GM18519 (cell line): ENCODE data around the gene KIF26B.

ENCODE experiments used
- ATAC-seq: cut with Tn5 transposase; IDR thresholded peaks from one replicate; pipeline ENCODE4 v1.9.1; 2021; ENCODE audit warnings: mild to moderate bottlenecking, moderate library complexity; ENCODE audit not compliant: unreplicated experiment, low FRiP score

KIF26B gene

DNA sequence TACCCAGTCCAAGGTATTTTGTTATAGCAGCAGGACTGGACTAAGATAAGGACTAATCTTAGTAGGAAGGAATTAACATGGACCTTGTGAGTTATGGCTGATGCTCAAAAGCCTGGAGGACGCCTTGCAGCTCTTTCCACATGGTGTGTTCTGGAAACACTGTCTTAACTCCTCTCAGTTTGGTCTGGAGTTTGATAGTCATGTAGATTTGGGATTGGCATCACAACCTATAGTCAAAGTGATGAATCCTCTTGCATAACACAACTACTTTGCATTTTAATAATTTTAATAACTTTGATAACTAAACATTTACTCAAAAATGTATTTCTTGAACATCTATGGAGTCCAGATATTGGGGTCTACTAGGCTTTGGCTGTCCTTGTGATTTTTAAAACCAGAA is 293.7 kb downstream of the KIF26B start:
- ATAC-seq: no peak

DNA sequence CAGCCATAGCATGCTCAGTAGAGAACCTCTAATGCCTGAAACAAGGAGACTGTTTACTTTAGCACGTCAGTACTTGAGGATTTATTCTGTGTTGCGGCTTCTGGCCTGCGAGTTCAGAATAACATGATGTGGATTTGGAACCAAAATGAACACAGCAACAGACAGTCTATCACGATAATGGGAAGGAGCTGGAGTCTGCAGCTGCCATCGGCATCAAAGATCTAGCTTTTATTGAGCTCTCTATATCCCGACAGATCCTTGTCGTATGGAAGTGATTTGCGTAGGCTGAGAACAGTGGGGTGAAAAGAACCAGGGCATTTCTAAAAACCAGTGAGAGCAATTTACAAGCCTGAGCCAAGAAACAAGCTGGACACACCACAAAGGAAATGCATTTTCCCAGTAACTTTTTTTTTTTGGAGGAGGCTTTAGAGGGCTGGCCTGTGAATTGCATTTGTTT is 294.2 kb downstream of the KIF26B start:
- ATAC-seq: no peak

DNA sequence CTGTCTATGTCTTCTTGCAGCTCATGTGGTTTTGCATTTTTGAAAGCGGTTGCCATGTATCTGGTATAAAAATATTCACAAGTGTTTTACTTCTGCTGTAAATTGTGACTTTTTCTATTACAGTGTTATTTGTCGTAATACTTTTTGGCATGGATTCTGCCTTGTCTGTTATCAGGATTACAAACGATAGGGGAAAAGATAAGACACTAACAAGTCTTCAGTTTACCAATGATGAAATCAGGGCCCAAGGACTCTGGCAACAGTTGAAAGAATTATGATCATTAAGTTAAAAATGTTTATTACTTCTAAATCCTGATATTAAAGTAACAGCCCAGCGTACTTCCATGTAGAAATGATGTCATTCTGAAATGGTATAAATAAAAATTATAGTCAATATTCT is 298.8 kb downstream of the KIF26B start:
- no peak for ATAC-seq

DNA sequence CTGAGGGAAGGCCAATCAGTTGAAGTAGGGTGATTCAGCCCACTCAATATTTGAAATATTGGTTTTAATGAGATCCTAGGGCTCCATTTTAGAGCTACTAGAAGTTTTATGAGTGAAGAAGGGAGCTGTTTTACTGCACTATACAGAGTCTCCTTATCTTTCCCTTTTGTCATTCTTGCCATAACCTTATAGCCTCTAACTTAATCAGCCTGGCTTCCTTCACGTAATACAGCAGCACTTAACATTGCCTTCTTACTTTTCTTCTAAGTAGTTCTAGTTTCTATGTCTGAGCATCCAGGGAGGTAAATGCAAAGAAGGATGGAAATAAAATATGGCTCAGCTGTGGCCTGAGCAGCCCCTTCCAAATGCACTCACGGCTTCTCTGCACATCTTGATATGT is 299.3 kb downstream of the KIF26B start:
- ATAC-seq: no peak

DNA sequence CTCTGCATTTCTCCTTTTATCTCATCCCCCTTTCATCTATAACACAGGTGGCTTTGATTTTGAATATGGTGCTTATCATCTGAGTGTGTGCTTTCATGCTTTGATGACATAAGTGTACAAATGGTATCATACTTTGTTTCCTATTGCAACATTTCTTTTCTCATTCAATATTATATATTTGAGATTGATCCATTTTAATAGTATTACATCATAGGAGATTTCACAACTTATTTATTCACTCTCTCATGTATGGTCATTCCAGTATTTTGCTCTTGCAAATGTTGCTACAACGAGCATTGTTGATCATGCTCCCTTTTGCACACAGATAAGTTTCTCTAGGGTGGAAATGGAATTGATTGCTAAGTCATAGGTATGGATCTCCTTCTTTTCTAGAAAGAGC is 302.8 kb downstream of the KIF26B start:
- ATAC-seq: no peak

DNA sequence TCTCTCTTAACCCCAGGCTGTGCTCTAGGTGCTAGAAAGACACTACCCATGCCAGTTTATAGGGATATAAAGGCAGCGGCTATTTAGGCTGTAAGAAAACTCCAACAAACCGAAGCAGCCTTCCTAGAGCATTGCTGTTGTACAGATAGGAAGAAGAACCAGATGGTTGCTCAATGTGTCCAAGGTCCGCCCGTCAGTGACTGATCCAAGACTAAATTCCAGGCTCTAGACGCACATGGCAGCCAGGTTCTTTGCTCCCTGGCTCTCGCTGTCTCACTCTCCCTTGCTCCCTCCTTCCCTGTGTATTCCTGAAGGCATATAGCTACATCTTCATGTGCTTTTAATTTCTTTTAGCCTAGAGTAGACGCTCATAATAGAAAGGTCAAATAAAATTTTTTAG is 303.4 kb downstream of the KIF26B start:
- no peak for ATAC-seq

DNA sequence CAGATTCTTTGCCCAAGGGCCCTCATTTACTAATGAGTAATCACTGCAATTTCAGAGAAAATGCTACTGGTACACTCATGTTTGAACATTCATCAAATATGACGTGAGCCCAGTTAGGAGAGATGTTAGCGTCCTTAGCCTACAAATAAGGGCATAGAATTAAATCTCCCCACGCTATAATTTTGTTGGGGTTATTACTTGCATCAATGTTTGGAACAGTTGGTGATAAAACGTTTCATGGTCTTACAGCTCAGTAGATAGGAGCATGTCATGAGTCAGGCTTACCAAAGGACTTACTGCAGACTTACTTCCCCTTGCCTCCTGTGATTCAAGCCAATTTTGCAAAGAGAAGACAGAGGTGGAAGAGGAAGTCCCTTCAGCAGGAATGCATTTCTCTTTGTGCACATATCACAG is 304.0 kb downstream of the KIF26B start:
- ATAC-seq: no peak

DNA sequence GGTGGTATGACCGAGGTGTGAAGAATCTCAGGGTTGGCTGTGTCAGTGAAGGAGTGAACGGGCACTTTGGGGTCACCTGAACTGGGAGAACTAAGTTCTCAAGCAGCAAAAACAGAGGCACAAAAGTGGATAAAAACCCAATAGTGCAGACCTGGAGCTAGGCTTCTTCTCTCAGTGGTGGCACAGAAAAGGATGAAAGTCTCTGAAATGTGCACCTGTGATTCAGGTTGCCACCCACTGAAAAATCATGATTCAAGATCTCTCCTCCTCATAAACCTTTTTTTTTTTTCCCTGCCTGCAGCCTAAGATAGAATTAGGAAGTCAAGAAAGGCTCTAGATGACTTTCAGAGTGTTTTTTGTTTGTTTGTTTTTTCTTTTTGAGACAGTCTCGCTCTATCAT is 304.8 kb downstream of the KIF26B start:
- ATAC-seq: no peak

DNA sequence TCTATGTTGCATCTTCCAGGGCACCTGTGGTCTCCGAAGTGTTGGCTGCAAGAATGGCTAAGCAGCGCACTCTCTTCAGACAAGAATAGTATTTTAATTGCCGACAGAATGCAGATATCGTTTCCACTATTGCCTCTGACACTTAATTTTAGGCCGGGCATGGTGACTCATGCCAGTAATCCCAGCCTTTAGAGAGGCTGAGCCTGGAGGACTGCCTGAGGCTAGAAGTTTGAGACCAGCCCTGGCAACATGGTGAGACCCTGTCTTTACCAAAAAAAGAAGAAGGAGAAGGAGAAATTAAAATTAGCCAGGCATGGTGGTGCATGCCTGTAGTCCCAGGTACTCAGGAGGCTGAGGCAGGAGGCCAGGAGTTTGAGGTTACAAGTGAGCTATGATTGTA is 306.9 kb downstream of the KIF26B start:
- ATAC-seq: no peak

DNA sequence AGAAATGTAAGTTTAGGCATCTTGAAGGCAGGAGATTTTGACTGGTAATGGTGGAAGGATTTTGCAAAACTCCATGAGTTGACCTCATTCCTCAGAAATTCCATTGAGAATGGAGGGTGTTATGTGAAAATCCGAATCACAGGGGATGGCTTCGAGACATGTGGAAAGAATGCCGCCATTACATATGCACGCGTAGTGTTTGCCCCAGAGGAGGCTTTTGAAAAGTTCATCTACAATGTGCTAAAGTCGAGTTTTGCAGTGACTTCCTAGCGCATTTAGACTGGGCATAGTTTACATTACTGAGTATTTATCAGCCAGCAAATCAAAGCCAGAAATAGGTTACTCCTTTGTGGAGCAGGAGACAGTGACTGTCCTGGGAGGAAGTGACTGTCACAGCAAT is 307.4 kb downstream of the KIF26B start:
- no peak for ATAC-seq

DNA sequence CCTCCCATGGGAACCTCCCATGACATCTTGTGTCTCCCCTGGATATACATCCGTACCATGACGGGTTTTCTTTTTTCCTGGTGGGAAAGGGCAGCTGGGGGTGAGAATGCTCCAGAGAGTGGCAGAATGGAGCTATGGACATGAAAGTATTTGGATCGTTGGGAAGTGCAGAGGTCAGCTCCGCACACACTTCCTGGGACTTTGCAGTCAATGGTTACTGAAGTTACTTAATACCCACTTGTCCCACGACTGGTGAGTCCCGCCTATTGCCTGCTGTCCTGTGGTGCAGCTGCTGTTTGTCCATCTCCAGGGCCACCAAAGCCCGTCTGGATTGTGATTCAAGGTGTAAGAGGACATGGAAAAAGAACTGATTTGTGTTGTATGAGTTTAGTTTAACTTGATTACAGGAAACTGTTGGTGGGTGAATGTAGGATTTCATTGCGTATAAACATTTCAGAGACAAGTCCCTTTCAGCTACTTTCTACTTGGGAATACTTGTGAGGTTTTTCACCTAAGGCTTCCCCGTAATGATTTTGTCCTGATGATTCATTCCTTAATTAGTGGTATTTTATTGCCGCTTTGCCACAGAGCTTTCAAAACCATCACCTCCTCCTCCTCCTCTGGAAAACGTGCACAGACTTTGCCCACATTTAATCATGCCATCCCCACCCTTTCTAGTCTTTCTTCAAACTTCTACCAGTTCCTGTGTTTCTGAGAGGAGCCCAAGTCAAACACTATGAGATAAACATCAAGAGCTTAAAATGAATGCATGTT is 308.8 kb downstream of the KIF26B start:
- no peak for ATAC-seq

DNA sequence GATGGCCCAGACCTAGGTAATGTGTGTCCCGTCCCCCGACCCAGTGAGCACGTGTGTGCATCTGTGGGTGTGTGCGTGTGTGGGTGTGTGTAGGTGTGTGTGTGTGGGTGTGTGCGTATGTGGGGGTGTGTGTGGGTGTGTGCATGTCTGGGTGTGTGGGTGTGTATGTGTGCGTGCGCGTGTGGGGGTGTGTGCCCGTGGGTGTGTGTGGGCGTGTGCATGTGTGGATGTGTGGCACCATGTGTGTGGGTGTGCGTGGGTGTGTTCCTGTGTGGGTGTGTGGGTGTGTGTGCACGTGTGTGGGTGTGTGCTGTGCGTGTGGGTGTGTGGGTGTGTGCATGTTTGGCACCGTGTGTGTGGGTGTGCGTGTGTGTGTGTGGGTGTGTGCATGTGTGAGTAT is 309.5 kb downstream of the KIF26B start:
- no peak for ATAC-seq

DNA sequence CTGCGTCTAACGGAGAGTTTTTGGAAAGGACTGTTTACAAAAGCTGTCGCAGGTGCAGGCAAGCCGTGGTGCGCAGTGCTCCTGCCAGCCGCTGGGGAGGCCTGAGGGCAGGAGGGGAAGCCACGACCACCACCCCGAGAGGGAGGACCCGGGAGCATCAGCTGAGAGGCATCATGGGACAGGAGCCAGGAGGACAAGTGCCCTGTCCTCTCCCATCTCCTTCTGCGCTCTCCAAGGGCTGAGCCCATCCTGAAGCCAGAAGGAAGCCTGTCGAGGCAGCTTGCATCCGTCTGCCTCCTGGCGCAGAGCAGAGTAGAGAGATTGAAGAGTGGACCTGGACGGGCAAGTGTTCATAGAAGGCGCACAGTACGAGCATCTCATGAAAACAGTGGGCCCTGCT is 310.9 kb downstream of the KIF26B start:
- ATAC-seq: no peak

DNA sequence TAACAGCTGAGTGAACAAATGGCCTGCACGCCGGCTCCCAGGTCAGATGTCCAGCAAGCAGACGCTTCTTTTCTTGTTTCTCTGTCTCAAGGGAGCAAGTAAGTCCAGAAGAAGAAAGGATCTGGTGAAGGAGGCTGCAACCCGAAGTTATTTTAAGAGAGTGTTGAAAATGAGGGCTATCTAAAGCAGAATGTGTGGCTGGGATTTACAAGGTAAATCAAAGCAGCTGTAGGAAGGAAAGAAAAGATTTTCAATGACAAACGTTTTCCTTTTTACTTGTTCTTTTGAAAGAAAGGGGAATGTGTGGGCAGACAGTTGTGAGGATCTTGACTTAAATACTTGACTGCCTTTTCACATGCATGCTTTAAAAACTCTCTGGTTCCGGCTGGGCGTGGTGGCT is 311.5 kb downstream of the KIF26B start:
- no peak for ATAC-seq

DNA sequence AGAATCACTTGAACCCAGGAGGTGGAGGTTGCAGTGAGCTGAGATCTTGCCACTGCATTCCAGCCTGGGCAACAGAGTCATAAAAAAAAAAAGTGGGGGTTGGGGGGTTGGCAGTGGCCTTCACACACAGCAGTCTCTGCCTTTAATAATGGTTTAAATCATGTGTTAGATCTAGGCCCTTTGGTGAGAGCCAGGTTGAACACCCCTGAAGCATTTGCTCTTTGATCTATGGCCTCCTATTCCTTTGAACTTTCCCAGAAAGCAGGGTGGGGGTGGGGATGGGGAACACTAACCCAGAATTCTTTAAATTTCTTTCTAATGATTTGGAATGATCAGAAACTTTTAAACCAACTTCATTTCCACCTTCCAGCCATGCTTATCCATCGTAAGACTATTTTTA is 313.0 kb downstream of the KIF26B start:
- no peak for ATAC-seq

DNA sequence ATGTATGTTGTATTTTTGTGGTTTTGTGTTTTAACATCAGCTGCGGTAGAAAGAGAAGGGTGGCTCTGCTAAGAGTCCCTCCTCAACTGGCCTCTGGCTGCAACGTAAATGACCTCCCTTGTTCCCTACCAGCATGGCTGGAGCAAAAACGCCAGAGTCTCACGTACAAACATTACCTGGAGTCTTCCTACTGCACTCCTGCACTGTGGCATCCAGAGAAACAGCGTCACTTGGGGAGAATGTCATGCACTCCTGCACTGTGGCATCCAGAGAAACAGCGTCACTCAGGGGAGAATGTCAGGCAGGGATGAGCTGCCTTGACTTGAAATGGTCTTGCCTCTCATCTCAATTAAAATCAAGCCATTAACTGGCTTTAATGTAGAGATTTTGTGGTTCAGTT is 314.2 kb downstream of the KIF26B start:
- ATAC-seq: no peak

DNA sequence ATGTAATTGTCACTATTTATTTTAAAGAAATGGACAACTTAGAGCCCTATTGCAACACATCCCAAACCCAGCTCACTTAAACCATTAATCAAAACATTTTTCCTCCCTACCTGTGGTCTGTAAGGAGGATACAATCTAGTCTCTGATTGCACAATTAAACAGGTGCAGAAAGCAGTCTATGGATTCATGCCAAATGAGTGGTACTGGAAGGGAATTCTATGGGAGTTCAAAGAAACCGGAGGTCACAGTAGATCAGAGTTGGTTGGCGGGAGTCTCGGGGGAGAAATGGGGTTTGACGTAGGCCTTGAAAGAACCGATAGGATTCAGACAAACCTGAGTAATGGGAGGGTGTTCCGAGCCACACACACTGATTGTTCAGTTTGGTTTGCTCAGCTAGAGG is 314.9 kb downstream of the KIF26B start:
- ATAC-seq: no peak

DNA sequence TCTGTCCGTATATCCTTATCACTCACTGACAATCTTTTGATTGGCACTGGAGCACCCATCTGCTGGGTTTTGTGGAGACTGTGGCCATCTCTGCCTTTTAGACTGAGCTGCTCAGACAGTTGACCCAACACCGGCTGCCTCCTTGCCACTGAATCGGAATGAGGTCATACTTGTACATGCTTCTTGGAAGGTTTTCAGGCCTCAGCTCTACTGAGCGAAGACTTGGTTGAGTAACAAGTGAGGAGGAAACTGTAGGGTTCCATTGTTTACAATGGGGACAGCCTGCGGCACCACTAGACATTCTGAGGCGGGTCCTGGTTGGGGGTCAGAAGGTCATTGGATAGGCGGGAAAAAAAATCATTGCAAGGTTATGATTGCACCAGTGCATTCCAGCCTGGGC is 320.3 kb downstream of the KIF26B start:
- no peak for ATAC-seq

DNA sequence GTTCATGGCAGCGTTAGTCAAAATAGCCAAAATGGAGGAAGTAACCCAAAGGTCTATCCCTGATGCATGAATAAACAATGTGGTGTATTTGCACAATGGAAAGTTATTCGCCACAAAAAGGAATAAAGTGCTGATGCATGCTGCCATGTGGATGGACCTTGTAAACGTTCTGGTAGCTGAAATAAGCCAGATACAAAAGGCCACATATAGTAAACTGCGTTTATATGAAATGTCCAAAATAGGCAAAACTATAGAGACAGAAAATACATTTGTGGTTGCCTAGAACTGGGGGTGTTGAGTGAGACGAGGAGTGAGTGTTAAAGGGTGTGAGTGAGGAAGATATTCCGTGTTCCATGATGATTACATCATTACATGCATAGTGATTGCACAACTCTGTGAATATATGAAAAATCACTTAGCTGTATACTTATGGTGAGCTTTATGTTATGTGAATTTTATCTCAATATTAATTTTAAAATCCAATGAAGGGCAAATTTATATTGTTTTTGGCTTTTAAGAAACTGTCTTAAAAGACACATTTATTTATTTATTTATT is 321.3 kb downstream of the KIF26B start:
- no peak for ATAC-seq

DNA sequence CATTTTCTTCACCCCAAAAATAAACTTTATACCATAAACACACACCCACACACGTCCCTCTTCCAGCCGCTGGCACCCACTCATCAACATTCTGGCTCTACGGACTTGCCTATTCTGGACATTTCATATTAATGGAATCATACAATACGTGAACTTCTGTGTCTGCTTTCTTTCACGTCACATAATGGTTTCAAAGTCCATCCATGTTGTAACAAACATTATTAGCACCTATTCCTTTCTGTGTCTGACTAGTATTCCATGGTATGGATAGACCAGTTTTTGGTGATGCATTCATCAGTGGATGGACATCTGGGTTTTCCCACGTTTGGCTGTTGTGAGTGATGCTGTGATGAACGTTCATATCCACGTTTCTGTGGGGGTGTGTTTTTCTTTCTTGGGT is 323.2 kb downstream of the KIF26B start:
- ATAC-seq: no peak

DNA sequence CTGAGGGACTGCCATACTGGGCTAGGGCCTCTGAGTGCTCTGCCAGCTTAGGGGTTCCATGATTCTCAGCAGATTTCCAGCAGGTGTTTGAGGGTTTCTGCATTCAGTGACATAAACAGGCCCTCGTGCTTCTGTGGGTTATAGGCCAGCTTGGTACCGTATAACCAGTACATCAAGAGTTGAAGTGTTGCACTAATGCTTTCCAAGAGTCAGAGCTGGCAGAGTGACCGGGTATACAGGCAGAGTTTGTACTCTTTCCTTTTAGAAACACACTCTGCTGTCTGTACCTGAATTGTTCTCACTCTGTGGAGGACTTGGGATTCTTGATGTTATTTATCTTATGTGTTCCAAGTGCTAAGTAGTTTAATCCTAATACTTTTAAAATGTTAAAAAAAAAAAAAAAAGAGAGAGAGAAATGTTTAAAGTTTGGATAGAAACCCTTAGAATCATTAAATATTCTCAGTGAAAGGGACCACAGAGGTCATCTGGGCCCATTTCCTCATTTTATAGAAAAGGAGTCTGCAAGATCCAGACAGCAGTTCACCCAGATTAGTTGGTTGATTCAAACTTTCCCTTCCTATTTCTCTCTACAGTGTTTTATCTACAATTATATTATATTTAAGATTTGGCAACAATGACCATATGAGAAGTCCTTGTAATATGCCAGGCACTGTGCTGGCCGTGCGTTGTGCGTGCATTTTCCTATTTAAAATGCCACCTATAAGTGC is 325.8 kb downstream of the KIF26B start:
- ATAC-seq: no peak

DNA sequence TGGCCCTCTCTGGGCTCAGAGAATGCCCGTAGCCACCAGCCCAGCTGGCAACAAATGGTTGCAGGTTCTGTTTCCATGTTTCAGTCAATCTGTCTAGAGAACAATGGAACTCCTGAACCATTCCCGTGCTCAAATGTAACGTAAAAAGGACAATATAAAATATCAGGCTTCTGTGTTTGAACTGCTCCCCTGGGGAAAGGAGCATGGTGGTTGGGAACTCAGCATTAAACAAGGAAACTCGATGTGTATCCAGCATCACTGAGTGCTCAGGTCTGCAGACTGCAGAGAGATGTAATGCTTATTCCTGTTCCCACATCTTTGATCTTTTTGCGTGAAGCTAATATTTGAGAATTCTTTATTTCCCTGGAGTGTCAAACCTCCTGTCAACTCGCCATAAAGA is 326.5 kb downstream of the KIF26B start:
- ATAC-seq: no peak
